HG03103 (cell line): ENCODE measurements around the gene CTLA4.

Experiments used
- ATAC-seq: cut with Tn5 transposase; IDR thresholded peaks from one replicate; pipeline ENCODE4 v1.9.1; 2021; ENCODE audit warnings: low read depth; ENCODE audit not compliant: unreplicated experiment

Gene CTLA4

GRCh38 chr2:203889944-203890343 is 22.4 kb downstream of the CTLA4 start:
- ATAC-seq = no peak

- ATAC-seq = no peak
Observed at GRCh38 chr2:203890733-203891132, 23.2 kb downstream of the CTLA4 start.

- no peak for ATAC-seq
Observed at GRCh38 chr2:203891474-203891873, 23.9 kb downstream of the CTLA4 start.

GRCh38 chr2:203892207-203892606 is 24.6 kb downstream of the CTLA4 start:
- no peak for ATAC-seq

GRCh38 chr2:203893401-203893800 is 25.8 kb downstream of the CTLA4 start:
- no peak for ATAC-seq

- ATAC-seq = no peak
Observed at GRCh38 chr2:203893840-203894239, 26.3 kb downstream of the CTLA4 start.

GRCh38 chr2:203894262-203894661 is 26.7 kb downstream of the CTLA4 start:
- no peak for ATAC-seq

GRCh38 chr2:203897544-203897943 is 30.0 kb downstream of the CTLA4 start:
- no peak for ATAC-seq

GRCh38 chr2:203898657-203899056 is 31.1 kb downstream of the CTLA4 start:
- no peak for ATAC-seq

GRCh38 chr2:203900253-203900652 is 32.7 kb downstream of the CTLA4 start:
- no peak for ATAC-seq

GRCh38 chr2:203904022-203904421 is 36.5 kb downstream of the CTLA4 start:
- ATAC-seq = no peak

GRCh38 chr2:203905656-203906055 is 38.1 kb downstream of the CTLA4 start:
- no peak for ATAC-seq

- no peak for ATAC-seq
Observed at GRCh38 chr2:203908066-203908796, 40.7 kb downstream of the CTLA4 start.

- ATAC-seq = no peak
Observed at GRCh38 chr2:203908797-203909185, 41.2 kb downstream of the CTLA4 start.

- no peak for ATAC-seq
Observed at GRCh38 chr2:203909261-203909967, 41.8 kb downstream of the CTLA4 start.

GRCh38 chr2:203909974-203910373 is 42.4 kb downstream of the CTLA4 start:
- no peak for ATAC-seq

GRCh38 chr2:203913947-203914346 is 46.4 kb downstream of the CTLA4 start:
- ATAC-seq = no peak

- ATAC-seq = no peak
Observed at GRCh38 chr2:203914546-203915182, 47.1 kb downstream of the CTLA4 start.

- ATAC-seq = no peak
Observed at GRCh38 chr2:203915256-203915655, 47.7 kb downstream of the CTLA4 start.

- ATAC-seq = no peak
Observed at GRCh38 chr2:203916756-203917155, 49.2 kb downstream of the CTLA4 start.

GRCh38 chr2:203918264-203918663 is 50.7 kb downstream of the CTLA4 start:
- ATAC-seq = no peak

- no peak for ATAC-seq
Observed at GRCh38 chr2:203918839-203919238, 51.3 kb downstream of the CTLA4 start.
